Ascending aorta (tissue), 2 donors: ENCODE data around the gene TEC. TPM values are rescaled to one million over a fixed set of nuclear protein-coding genes. Genes with fewer than 3 reads are reported as not detected.

Experiments used
- DNase-seq, 2 donors: peaks; one replicate each; pipeline ENCODE4 v3.0.0-alpha.2; 2019; ENCODE audit warnings: low spot score in 2 of 2
- H3K27ac ChIP-seq, 2 donors: fragments of 200-600 bp; sonication (generic); one replicate each; pipeline ENCODE4 v1.5.1; 2016 to 2017; ENCODE audit warnings: mild to moderate bottlenecking in 1 of 2
- H3K27me3 ChIP-seq: fragments of 200-600 bp; sonication (generic); one replicate; pipeline ENCODE4 v1.5.1; 2017
- H3K36me3 ChIP-seq, 2 donors: fragments of 200-600 bp; sonication (generic); one replicate each; pipeline ENCODE4 v1.5.1; 2016
- H3K4me1 ChIP-seq, 2 donors: fragments of 200-600 bp; sonication (generic); one replicate each; pipeline ENCODE4 v1.5.1; 2016 to 2017; ENCODE audit warnings: mild to moderate bottlenecking in 1 of 2
- H3K4me3 ChIP-seq, 2 donors: fragments of 200-600 bp; sonication (generic); one replicate each; pipeline ENCODE4 v1.5.1; 2016 to 2017; ENCODE audit warnings: mild to moderate bottlenecking in 1 of 2
- H3K9me3 ChIP-seq, 2 donors: fragments of 200-600 bp; sonication (generic); one replicate each; pipeline ENCODE4 v1.5.1; 2016
- intact Hi-C: fragments of 100-400 bp; cut with DNase I; formaldehyde crosslinking; loops from one replicate; pipeline ENCODE4 v1.15.1; 2023
- total RNA-seq: library from RNA; depleted of rRNA; stranded (reverse); fragments of >200 nt; gene quantifications from one replicate; pipeline ENCODE4 v1.1.0, GENCODE V29; 2016
- TF ChIP-seq, protein P1 (sequence below), 3 experiments: fragments of 200-600 bp in 2 of 3; fragments of 450-650 bp in 1 of 3; sonication (generic) in 2 of 3; IDR thresholded peaks; one replicate each; pipeline ENCODE4 v1.5.1; 2016 to 2019; ENCODE audit warnings: antibody characterized with exemption in 3 of 3, mild to moderate bottlenecking in 1 of 3, moderate library complexity in 1 of 3

TEC gene
- total RNA-seq, 1 donor from 2014 or later, result 4.5 TPM

DNA sequence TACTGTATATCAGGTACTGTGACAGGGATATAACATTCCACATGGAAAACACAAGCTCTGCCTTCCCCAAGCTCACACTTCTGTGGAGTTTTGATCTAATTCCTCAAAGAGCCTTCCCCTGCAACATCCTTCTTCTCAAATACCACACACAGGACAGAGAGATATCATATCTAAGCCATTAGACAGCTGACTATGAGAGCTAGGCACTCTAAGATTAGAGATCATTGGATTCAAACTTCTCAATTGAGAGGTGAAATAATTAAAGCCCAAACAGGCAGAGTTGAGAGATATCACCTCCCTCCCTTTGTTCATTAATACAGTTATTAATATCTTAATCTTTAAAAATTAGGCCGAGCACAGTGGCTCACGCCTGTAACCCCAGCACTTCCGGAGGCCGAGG is 25.0 kb downstream of the TEC start:
- no peaks in the 10 kb centered on the region for H3K27me3 ChIP-seq
- intact Hi-C loops, result no loop called here
- no peak overlapping the region for H3K27ac ChIP-seq
- H3K4me1 ChIP-seq, result no peaks in the 10 kb centered on the region
- DNase-seq, result no peak
- no peaks in the 10 kb centered on the region for H3K36me3 ChIP-seq
- TF ChIP-seq, protein P1, sequence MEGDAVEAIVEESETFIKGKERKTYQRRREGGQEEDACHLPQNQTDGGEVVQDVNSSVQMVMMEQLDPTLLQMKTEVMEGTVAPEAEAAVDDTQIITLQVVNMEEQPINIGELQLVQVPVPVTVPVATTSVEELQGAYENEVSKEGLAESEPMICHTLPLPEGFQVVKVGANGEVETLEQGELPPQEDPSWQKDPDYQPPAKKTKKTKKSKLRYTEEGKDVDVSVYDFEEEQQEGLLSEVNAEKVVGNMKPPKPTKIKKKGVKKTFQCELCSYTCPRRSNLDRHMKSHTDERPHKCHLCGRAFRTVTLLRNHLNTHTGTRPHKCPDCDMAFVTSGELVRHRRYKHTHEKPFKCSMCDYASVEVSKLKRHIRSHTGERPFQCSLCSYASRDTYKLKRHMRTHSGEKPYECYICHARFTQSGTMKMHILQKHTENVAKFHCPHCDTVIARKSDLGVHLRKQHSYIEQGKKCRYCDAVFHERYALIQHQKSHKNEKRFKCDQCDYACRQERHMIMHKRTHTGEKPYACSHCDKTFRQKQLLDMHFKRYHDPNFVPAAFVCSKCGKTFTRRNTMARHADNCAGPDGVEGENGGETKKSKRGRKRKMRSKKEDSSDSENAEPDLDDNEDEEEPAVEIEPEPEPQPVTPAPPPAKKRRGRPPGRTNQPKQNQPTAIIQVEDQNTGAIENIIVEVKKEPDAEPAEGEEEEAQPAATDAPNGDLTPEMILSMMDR (IDR thresholded peaks at IDR 0.05), result no peak
- H3K4me3 ChIP-seq, result no peak overlapping the region
- no peaks in the 10 kb centered on the region for H3K9me3 ChIP-seq

DNA sequence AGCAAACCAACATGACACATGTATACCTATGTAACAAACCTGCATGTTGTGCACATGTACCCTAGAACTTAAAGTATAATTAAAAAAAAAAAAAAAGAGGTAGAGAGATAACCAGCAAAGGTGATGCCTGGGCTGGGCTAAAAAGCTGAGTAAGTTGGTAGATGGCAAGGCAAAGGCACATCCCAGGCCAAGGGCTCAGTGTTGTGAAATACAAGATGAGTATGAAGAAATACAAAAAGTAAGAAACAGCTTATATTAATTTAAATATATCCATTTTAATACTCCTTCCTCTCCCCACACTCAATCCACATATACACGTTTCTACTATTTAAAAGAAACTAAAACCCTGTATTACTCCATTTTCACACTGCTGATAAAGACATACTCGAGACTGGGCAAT is 25.8 kb downstream of the TEC start:
- Histone ChIP-seq H3K36me3 (no peaks in the 10 kb centered on the region), H3K27ac (no peak overlapping the region), H3K9me3 (no peaks in the 10 kb centered on the region), H3K4me1 (no peaks in the 10 kb centered on the region), H3K27me3 (no peaks in the 10 kb centered on the region), H3K4me3 (no peak overlapping the region)
- intact Hi-C loops, result no loop called here
- DNase-seq, result no peak
- TF ChIP-seq, protein P1 (IDR thresholded peaks at IDR 0.05), result no peak

DNA sequence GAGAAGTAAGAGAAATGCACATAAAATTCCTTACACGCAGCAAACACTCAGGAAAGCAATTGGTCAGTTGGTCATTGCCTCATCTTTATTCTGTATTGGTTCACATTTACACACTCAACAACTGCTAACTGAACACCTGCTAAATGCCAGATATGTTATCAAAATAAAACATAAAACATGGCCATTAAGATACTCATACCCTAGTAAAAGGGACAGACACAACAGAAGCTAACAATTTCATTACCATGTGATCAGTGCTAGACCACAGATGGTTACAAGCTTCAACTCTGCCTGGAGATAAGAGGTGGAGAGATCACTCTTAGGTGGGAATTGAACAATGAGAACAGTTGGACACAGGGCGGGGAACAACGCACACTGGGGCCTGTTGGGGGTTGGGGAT is 26.2 kb downstream of the TEC start:
- intact Hi-C loops, result no loop called here
- no peaks in the 10 kb centered on the region for H3K9me3 ChIP-seq
- DNase-seq, result no peak
- H3K27me3 ChIP-seq, result no peaks in the 10 kb centered on the region
- no peaks in the 10 kb centered on the region for H3K36me3 ChIP-seq
- TF ChIP-seq, protein P1 (IDR thresholded peaks at IDR 0.05), result no peak
- H3K27ac ChIP-seq, result no peak overlapping the region
- H3K4me3 ChIP-seq, result no peak overlapping the region
- H3K4me1 ChIP-seq, result no peaks in the 10 kb centered on the region

DNA sequence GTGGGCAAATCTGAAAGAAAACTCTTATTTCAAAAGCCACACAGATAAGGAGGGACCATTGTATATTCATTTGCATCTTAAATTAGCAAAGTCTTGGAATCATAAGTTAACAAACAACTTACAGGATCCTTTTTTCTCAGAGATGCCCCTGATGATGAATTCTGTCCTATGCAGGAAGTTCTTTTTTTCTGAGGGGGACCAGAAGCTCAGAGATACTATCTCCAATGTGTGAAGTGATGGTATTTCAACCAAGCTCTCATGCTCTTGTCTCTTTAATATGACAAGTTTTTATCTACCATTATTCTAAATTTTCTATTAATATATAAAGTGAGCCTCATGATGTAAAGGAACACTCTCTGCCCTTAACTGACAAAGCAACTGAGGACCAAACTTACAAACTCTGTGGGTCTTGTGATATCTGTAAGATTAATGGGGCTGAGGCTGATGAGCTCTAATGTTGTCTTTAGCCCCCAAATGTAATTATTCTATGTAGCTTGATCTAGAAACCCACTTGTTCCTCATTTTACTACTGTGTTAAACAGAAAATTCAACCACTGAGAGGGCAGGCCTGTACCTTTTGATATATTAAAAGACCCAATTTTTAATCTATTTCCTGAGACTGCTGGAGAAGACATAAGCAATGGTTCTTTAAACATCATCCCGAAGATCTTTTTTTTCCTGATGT is 27.0 kb downstream of the TEC start:
- intact Hi-C loops, result no loop called here
- H3K9me3 ChIP-seq, result no peaks in the 10 kb centered on the region
- no peaks in the 10 kb centered on the region for H3K36me3 ChIP-seq
- no peak overlapping the region for H3K4me3 ChIP-seq
- DNase-seq, result no peak
- TF ChIP-seq, protein P1 (IDR thresholded peaks at IDR 0.05), result no peak
- H3K27me3 ChIP-seq, result no peaks in the 10 kb centered on the region
- H3K27ac ChIP-seq, result no peak overlapping the region
- H3K4me1 ChIP-seq, result no peaks in the 10 kb centered on the region

DNA sequence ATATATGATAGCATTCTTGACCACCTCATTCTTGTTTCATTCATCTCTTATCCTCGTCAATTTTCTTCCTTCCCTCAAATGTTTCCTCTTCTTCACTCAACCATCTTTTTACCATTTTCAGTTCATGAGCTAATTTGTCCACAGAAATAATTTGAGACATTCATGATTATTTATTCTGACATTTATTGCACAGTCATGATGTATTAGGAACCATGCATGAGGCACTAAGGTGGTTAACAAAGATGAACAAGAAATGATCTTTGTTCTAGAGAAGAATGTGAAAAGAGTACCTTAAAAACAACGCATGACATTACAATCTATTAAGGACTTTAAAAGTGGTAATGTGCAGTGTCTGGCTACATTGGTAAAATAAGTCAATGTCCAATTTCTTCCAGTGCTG is 27.9 kb downstream of the TEC start:
- H3K36me3 ChIP-seq, result no peaks in the 10 kb centered on the region
- TF ChIP-seq, protein P1 (IDR thresholded peaks at IDR 0.05), result no peak
- H3K4me1 ChIP-seq, result no peaks in the 10 kb centered on the region

More for the DNA sequence above, 27.9 kb downstream of the TEC start:
- H3K27me3 ChIP-seq, result no peaks in the 10 kb centered on the region
- intact Hi-C loops, result no loop called here
- H3K9me3 ChIP-seq, result no peaks in the 10 kb centered on the region
- H3K4me3 ChIP-seq, result no peak overlapping the region
- DNase-seq, result no peak
- H3K27ac ChIP-seq, result no peak overlapping the region
